ENCODE data around the gene RBM28.

DNA sequence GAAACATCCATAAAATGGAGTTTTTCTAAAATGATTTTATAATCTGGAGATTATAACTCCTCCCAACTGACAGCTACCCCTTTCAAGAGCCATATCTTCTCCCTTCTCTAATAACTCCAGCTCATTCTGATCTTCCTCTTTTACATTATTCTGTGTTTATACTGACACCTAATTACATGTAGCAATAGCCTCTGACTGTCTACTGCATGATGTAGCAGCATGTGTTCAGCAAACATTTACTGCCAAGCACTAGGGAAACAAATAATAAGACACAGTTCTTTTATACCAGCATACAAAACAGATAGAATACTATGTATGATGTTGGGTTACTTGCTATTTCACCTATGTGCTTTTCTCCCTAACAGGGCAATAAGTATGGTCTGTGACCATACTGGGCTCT, 20.7 kb downstream of the RBM28 start:
- TF ChIP-seq, protein P1, sequence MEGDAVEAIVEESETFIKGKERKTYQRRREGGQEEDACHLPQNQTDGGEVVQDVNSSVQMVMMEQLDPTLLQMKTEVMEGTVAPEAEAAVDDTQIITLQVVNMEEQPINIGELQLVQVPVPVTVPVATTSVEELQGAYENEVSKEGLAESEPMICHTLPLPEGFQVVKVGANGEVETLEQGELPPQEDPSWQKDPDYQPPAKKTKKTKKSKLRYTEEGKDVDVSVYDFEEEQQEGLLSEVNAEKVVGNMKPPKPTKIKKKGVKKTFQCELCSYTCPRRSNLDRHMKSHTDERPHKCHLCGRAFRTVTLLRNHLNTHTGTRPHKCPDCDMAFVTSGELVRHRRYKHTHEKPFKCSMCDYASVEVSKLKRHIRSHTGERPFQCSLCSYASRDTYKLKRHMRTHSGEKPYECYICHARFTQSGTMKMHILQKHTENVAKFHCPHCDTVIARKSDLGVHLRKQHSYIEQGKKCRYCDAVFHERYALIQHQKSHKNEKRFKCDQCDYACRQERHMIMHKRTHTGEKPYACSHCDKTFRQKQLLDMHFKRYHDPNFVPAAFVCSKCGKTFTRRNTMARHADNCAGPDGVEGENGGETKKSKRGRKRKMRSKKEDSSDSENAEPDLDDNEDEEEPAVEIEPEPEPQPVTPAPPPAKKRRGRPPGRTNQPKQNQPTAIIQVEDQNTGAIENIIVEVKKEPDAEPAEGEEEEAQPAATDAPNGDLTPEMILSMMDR (IDR thresholded peaks at IDR 0.05), result no peak
- TF ChIP-seq POLR2AphosphoS5 (IDR thresholded peaks at IDR 0.05; ENCODE audit: low read depth, low read length) (no peak), TCF7L2 (IDR thresholded peaks at IDR 0.05; ENCODE audit: low read depth, low read length) (no peak)

Data from Panc1 (cell line).